Natural killer cell (primary cell): ENCODE data around the gene CSF2RB. TPM values are rescaled to one million over a fixed set of nuclear protein-coding genes. Genes with fewer than 3 reads are reported as not detected.

Experiments
- ATAC-seq, 3 donors: fragments of 150-1000 bp in 2 of 3; fragments of 200-7000 bp in 1 of 3; cut with Tn5 transposase; 1 replicate in 1 of 3; 2 replicates in 2 of 3; pipeline ENCODE4 v1.10.0; 2021; ENCODE audit warnings: mild to moderate bottlenecking in 2 of 3, moderate library complexity in 2 of 3
- DNase-seq, 2 donors: peaks; one replicate each; pipeline versions ENCODE4 v3.0.0 to v3.0.0-alpha.2; 2013 to 2021; ENCODE audit warnings: mixed read lengths in 1 of 2
- H3K27ac ChIP-seq: one replicate; pipeline ENCODE4 v1.5.1; 2013; ENCODE audit warnings: mild to moderate bottlenecking, low read length
- H3K27me3 ChIP-seq: one replicate; pipeline ENCODE4 v1.6.1; 2013; ENCODE audit warnings: low read length; ENCODE audit not compliant: control insufficient read depth, insufficient read depth
- H3K36me3 ChIP-seq: one replicate; pipeline ENCODE4 v1.6.1; 2013; ENCODE audit warnings: low read length; ENCODE audit not compliant: control insufficient read depth, insufficient read depth
- H3K4me1 ChIP-seq: one replicate; pipeline ENCODE4 v1.6.1; 2013; ENCODE audit warnings: low read length; ENCODE audit not compliant: control insufficient read depth, insufficient read depth
- H3K4me3 ChIP-seq: one replicate; pipeline ENCODE4 v1.5.1; 2013; ENCODE audit warnings: low read length
- H3K9me3 ChIP-seq: one replicate; pipeline ENCODE4 v1.6.1; 2013; ENCODE audit warnings: low read length; ENCODE audit not compliant: control insufficient read depth, insufficient read depth
- H3K27ac Mint-ChIP-seq, 2 donors: one replicate each; pipeline ENCODE4 v1.8.0; 2022; ENCODE audit warnings: mild to moderate bottlenecking in 2 of 2, mixed read lengths in 2 of 2, moderate library complexity in 1 of 2
- H3K27me3 Mint-ChIP-seq, 2 donors: one replicate each; pipeline ENCODE4 v1.8.0; 2022; ENCODE audit warnings: low read depth in 2 of 2, mixed read lengths in 2 of 2
- H3K36me3 Mint-ChIP-seq: one replicate; pipeline ENCODE4 v1.8.0; 2022; ENCODE audit warnings: mixed read lengths
- H3K4me1 Mint-ChIP-seq, 2 donors: one replicate each; pipeline ENCODE4 v1.8.0; 2022; ENCODE audit warnings: mixed read lengths in 2 of 2
- H3K4me3 Mint-ChIP-seq: one replicate; pipeline ENCODE4 v1.8.0; 2022; ENCODE audit warnings: mild to moderate bottlenecking, moderate library complexity, mixed read lengths
- H3K9me3 Mint-ChIP-seq, 2 donors: one replicate each; pipeline ENCODE4 v1.8.0; 2022; ENCODE audit warnings: mixed read lengths in 2 of 2
- WGBS: methylation state at CpG from one replicate; pipeline ENCODE4 v1.1.7; 2013; ENCODE audit warnings: missing lambda C conversion rate; ENCODE audit not compliant: insufficient coverage; 5-methylcytosine and 5-hydroxymethylcytosine counted together
- intact Hi-C: fragments of 100-400 bp; cut with micrococcal nuclease; formaldehyde crosslinking; loops from one replicate; pipeline ENCODE4 v1.14.2; 2022
- total RNA-seq, 4 donors: library from RNA; stranded (reverse); fragments of 120-200 nt in 1 of 4; gene quantifications; one replicate each; pipeline versions ENCODE4 v1.2.3 to v1.2.4, GENCODE V29; 2013 to 2022
- TF ChIP-seq, protein P1 (sequence below): fragments of 200-600 bp; IDR thresholded peaks from one replicate; pipeline ENCODE4 v1.8.0; 2022; ENCODE audit warnings: antibody characterized with exemption

CSF2RB gene
- total RNA-seq, 3 donors from 2014 or later (not counting 1 experiment from before 2014, with no cell fraction given): 3.8 to 274 (median 8.2) TPM

GRCh38 chr22:36901411-36902142 lies 11.9 kb upstream of the CSF2RB start:
- peak in 1 of 2 donors; percentile 17 for DNase-seq
- H3K4me1 Mint-ChIP-seq: peaks cover 0 to 4% of the 10 kb centered on the region in 2 donors
- intact Hi-C loops: no loop called here
- peak in 1 of 3 donors; percentile 68 for ATAC-seq
- peaks cover 0 to under 1% of the 10 kb centered on the region in 2 donors for H3K9me3 Mint-ChIP-seq
- no peak overlapping the region for H3K27ac Mint-ChIP-seq
- H3K27me3 Mint-ChIP-seq: peaks cover 29 to 34% of the 10 kb centered on the region in 2 donors
- 64% methylated on average over 13 of the region's 13 CpGs for WGBS
- Histone ChIP-seq H3K4me3 (no peak overlapping the region), H3K36me3 (no peaks in the 10 kb centered on the region), H3K9me3 (no peaks in the 10 kb centered on the region), H3K27me3 (peaks cover 3% of the 10 kb centered on the region), H3K27ac (no peak overlapping the region), H3K4me1 (no peaks in the 10 kb centered on the region)
- TF ChIP-seq, protein P1, sequence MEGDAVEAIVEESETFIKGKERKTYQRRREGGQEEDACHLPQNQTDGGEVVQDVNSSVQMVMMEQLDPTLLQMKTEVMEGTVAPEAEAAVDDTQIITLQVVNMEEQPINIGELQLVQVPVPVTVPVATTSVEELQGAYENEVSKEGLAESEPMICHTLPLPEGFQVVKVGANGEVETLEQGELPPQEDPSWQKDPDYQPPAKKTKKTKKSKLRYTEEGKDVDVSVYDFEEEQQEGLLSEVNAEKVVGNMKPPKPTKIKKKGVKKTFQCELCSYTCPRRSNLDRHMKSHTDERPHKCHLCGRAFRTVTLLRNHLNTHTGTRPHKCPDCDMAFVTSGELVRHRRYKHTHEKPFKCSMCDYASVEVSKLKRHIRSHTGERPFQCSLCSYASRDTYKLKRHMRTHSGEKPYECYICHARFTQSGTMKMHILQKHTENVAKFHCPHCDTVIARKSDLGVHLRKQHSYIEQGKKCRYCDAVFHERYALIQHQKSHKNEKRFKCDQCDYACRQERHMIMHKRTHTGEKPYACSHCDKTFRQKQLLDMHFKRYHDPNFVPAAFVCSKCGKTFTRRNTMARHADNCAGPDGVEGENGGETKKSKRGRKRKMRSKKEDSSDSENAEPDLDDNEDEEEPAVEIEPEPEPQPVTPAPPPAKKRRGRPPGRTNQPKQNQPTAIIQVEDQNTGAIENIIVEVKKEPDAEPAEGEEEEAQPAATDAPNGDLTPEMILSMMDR: no peak
- H3K36me3 Mint-ChIP-seq: no peaks in the 10 kb centered on the region
- H3K4me3 Mint-ChIP-seq: no peak overlapping the region

DNA sequence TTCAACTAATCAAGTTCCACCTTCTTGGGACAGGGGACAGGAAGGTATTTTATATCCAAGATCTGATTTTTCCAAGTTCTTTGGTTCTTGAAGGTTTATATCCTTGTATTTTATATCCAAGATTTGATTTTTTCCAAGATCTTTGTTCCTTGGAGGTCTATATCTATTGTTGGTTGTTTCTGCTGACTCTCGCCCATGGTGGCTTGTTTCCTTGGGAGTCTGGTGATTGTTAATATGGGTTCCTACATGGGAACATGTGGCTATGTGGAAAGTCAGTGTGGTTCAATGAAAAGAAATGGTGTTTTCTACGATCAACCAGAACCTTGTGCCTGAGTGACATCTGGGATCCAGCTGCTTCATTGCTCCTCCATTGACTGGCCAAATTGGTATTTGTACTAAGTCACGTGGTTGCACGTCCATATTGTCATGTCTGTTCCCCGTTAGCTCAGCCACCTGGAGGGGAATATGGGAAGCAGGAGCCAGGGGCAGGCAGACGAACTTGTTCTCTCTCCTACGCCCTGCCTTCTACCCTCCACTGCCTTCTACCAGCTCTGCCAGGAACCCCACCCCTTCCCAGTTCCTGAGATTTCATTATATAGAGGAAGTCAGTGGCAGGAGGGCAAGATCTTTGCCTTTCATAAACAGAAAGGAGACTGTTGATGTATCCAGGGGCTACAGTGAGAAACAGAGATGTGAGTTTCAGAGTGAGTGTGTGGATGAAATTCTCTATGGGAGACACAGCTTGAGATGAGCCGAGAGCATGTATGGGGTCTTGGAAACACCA lies 11.1 kb upstream of the CSF2RB start:
- H3K4me3 Mint-ChIP-seq: no peak overlapping the region
- peaks cover 3% of the 10 kb centered on the region for H3K27me3 ChIP-seq
- H3K4me1 ChIP-seq: no peaks in the 10 kb centered on the region
- no peak overlapping the region for H3K27ac Mint-ChIP-seq
- peaks cover 0 to 4% of the 10 kb centered on the region in 2 donors for H3K4me1 Mint-ChIP-seq
- no peak for DNase-seq
- TF ChIP-seq, protein P1: no peak
- H3K9me3 ChIP-seq: no peaks in the 10 kb centered on the region
- H3K9me3 Mint-ChIP-seq: no peaks in the 10 kb centered on the region
- 92% methylated on average over 5 of the region's 8 CpGs for WGBS
- intact Hi-C loops: no loop called here
- H3K27me3 Mint-ChIP-seq: peaks cover 26 to 34% of the 10 kb centered on the region in 2 donors
- no peaks in the 10 kb centered on the region for H3K36me3 ChIP-seq
- ATAC-seq: no peak
- no peak overlapping the region for H3K4me3 ChIP-seq
- H3K27ac ChIP-seq: no peak overlapping the region
- H3K36me3 Mint-ChIP-seq: no peaks in the 10 kb centered on the region

GRCh38 chr22:36904260-36904880 lies 9.1 kb upstream of the CSF2RB start:
- no peak for ATAC-seq
- Histone ChIP-seq H3K27me3 (peaks cover 3% of the 10 kb centered on the region), H3K4me3 (no peak overlapping the region), H3K4me1 (no peaks in the 10 kb centered on the region), H3K27ac (no peak overlapping the region), H3K9me3 (no peaks in the 10 kb centered on the region), H3K36me3 (no peaks in the 10 kb centered on the region)
- Mint-ChIP-seq H3K4me1 (peaks cover 0 to 4% of the 10 kb centered on the region in 2 donors), H3K9me3 (no peaks in the 10 kb centered on the region), H3K36me3 (no peaks in the 10 kb centered on the region), H3K27ac (no peak overlapping the region), H3K4me3 (no peak overlapping the region), H3K27me3 (peaks cover 24 to 34% of the 10 kb centered on the region in 2 donors)
- no peak for DNase-seq
- TF ChIP-seq, protein P1: no peak
- intact Hi-C loops: no loop called here
- WGBS: 62% methylated on average over 6 of the region's 6 CpGs
